Smooth muscle cell of the pulmonary artery (primary cell): Measurements from ENCODE around the gene TRIM49B. TPM values are rescaled to one million over a fixed set of nuclear protein-coding genes. Genes with fewer than 3 reads are reported as not detected.

ENCODE experiments used
- total RNA-seq: library from RNA; depleted of rRNA; stranded (reverse); fragments of >200 nt; gene quantifications from 2 replicates; pipeline ENCODE4 v1.2.3, GENCODE V29; 2014

The TRIM49B gene
- total RNA-seq = not detected in 2 replicates

GRCh38 chr11:49028523-49028922 lies at the start of gene TRIM49B:
TRIM49B (plus strand) TSS chr11:49028823; CDS start chr11:49031600, 2,777 bp downstream.

DNA sequence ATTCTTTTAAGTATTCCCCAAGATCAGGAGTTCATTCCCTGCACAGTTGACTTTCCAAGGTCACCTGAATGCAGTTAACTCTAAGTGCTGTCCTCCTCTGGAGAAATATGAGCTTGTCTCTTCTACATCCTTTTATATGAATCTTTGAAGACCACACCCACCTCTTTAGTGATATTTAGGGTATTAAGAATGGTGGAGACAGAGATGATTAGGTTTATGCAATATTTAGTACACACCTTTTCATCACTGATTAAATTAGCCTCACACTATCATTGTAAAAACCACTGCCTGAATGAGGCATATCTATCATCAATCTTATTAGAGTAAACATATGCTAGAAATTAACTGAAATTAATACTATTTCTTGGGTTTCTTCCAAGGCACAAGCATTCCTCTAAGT lies 44.8 kb upstream of the TRIM49B start, which contains the start of gene TRIM51G:
TSS of gene TRIM51G (minus strand) at position 101 of the 400 bp plus-strand sequence. CDS start 2,190 bp downstream, outside the sequence.

GRCh38 chr11:49059012-49059411 lies 30.4 kb downstream of the TRIM49B start, which contains the start of gene TRIM64C:
TRIM64C (minus strand) TSS chr11:49059112; CDS start chr11:49059112, 0 bp downstream.

Other genes with a start within 250 kb of the TRIM49B start
- not detected in 2 replicates for gene TRIM51G, start 44.9 kb upstream of the TRIM49B start, total RNA-seq
- gene TRIM64C, start 30.3 kb downstream of the TRIM49B start, total RNA-seq = not detected in 2 replicates
- gene FOLH1, start 179.8 kb downstream of the TRIM49B start, total RNA-seq = 0.65 TPM in 1 of 2 replicates, not detected in the other